Fibroblast of mammary gland (primary cell): ENCODE data around the gene ACO1.

Source experiments
- DNase-seq: peaks from one replicate; pipeline ENCODE4 v3.0.0-alpha.2; 2010; ENCODE audit warnings: low read depth
- H3K4me3 ChIP-seq: 2 replicates; pipeline ENCODE4 v1.5.1; 2011; ENCODE audit warnings: low read depth, mild to moderate bottlenecking, low read length, moderate library complexity; ENCODE audit not compliant: control insufficient read depth
- CTCF ChIP-seq: conservative IDR thresholded peaks from 2 replicates; pipeline ENCODE4 v1.5.1; 2011; ENCODE audit warnings: low read depth, low read length, inconsistent platforms; ENCODE audit not compliant: control insufficient read depth, insufficient read depth

The ACO1 gene

GRCh38 chr9:32380944-32381343, 3.5 kb upstream of the ACO1 start:
- no peak overlapping the region for H3K4me3 ChIP-seq
- no peak for DNase-seq
- no peak for TF ChIP-seq CTCF

GRCh38 chr9:32382565-32383320, 1.7 kb upstream of the ACO1 start:
- TF ChIP-seq CTCF, result no peak
- no peak for DNase-seq

GRCh38 chr9:32384002-32384363, 460 bp upstream of the ACO1 start:
- no peak for DNase-seq
- H3K4me3 ChIP-seq, result peak overlapping the region; percentile 62
- TF ChIP-seq CTCF, result no peak

More at GRCh38 chr9:32382565-32383320, 1.7 kb upstream of the ACO1 start:
- H3K4me3 ChIP-seq, result no peak overlapping the region

- TF ChIP-seq CTCF, result no peak
- H3K4me3 ChIP-seq, result peak overlapping the region; percentile 87
- DNase-seq, result peak; percentile 56
Measured at GRCh38 chr9:32385152-32385884, 875 bp downstream of the ACO1 start.

GRCh38 chr9:32385885-32386283, 1.4 kb downstream of the ACO1 start:
- peak overlapping the region; percentile 9 for H3K4me3 ChIP-seq
- no peak for DNase-seq

GRCh38 chr9:32387256-32387655, 2.8 kb downstream of the ACO1 start:
- DNase-seq, result no peak
- TF ChIP-seq CTCF, result no peak
- H3K4me3 ChIP-seq, result no peak overlapping the region

More at GRCh38 chr9:32385885-32386283, 1.4 kb downstream of the ACO1 start:
- no peak for TF ChIP-seq CTCF
